HG02870 (cell line): ENCODE measurements around the gene FAM184B.

ENCODE experiments used
- ATAC-seq: cut with Tn5 transposase; IDR thresholded peaks from one replicate; pipeline ENCODE4 v1.9.1; 2021; ENCODE audit warnings: mild to moderate bottlenecking, moderate library complexity; ENCODE audit not compliant: unreplicated experiment

The FAM184B gene

GRCh38 chr4:17778431-17778830 is 3.0 kb downstream of the FAM184B start:
- ATAC-seq = no peak

DNA sequence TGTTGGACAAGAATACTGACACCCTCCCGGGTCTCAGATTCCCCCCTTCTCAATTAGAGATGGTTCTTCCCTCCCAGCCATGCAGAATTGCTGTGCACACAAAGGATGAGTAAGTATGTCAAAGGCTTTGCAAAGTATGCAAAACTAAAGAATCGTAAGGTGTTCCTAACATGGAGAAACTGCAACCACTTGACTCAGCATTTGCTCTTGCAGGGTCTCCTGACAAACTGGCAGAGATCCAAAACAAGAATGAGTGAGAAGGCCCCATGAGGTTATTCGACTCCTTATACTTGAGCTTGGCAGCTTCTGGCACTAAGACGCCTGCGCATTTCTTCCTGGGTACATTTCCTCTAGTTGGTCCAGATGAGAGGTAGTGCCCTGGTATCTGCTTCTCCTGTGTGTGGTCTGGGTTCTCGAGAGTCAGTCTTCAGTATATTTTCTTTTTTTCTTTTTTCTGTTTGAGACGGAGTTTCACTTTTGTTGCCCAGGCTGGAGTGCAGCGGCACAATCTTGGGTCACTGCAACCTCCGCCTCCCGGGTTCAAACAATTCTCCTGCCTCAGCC is 8.2 kb downstream of the FAM184B start:
- ATAC-seq = no peak

- no peak for ATAC-seq
These were observed 10.0 kb downstream of the FAM184B start for GRCh38 chr4:17771284-17771908.

- ATAC-seq = no peak
These were observed 10.6 kb downstream of the FAM184B start for GRCh38 chr4:17770845-17771244.

- no peak for ATAC-seq
These were observed 11.8 kb downstream of the FAM184B start for GRCh38 chr4:17769406-17770174.

- ATAC-seq = no peak
These were observed 14.5 kb downstream of the FAM184B start for GRCh38 chr4:17766826-17767458.

GRCh38 chr4:17765514-17766286 is 15.7 kb downstream of the FAM184B start:
- no peak for ATAC-seq

DNA sequence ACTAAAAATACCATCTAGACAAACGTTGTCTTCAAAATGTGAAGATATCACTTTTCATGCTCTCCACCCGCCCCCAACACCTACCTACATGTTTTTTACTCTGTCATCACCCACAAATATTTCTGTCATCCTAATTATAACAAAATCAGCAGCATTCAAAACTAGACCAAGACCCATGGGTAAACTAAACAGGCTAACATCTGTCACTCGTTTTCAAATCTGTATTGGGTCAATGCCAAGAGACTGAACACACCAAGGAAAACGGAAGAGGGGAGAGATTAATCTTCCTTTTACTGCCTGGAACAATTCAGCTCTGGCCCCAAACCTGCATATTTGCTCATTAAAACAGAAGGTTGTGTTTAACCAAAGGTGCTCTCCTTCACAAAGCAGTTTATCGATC is 17.5 kb downstream of the FAM184B start:
- no peak for ATAC-seq

- ATAC-seq = no peak
These were observed 18.0 kb downstream of the FAM184B start for GRCh38 chr4:17763416-17763815.

GRCh38 chr4:17762726-17763125 is 18.7 kb downstream of the FAM184B start:
- no peak for ATAC-seq

DNA sequence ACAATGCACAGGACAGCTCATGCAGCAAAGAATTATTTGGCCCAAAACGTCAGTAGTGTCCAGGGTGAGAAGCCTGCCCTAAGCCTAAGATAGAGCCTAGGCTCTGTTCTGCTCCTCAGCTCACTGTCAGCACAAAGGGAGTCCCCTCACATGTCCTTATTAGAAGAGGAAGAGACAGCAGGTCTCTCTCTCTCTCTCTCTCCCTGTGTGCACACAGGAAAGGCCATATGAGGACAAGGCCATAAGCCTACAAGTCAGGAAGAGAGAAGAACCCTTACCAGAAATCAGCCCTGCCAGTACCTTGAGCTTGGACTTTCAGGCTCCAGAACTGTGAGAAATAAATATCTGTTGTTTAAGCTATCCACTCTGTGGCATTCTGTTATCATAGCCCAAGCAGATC is 20.4 kb downstream of the FAM184B start:
- no peak for ATAC-seq

GRCh38 chr4:17760626-17761025 is 20.8 kb downstream of the FAM184B start:
- ATAC-seq = no peak

DNA sequence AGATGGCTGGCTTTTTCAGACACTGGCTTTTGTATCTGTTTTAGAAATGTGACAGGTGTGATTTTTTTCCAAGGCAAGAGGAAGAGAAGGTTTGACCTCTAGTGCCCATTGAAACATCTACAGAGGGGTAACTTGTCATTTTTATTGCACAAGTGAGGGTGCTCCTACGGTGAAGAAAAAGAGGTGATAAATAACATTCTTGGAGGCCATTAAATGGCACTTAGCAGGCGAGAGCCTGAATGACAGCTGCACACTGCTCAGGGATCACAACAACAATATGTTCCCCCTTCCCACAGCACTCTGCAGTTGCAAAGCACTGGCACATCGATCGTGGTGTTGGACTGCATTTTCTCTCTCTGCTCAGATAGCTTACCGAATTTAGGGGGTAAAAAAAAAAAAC is 22.9 kb downstream of the FAM184B start:
- ATAC-seq = no peak

GRCh38 chr4:17757621-17758020 is 23.8 kb downstream of the FAM184B start:
- ATAC-seq = no peak

DNA sequence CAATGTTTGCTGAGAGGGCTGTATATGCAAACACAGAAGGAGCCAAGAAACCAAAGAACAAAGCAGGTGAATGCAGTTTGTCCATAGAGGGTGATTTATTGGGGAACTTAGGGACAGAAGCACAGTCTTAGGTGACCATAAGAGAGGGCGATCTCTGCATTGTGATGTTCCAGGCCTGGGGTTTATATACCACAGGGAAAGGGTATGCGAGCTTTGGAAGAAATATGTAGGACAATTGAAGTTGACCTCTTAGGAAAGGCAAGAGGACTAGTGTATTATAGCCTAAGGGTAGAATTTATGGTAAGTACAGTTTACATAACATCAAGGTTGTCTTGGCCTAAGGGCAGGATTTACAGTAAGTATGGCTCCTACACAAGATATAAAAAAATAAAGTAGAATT is 27.8 kb downstream of the FAM184B start:
- no peak for ATAC-seq

DNA sequence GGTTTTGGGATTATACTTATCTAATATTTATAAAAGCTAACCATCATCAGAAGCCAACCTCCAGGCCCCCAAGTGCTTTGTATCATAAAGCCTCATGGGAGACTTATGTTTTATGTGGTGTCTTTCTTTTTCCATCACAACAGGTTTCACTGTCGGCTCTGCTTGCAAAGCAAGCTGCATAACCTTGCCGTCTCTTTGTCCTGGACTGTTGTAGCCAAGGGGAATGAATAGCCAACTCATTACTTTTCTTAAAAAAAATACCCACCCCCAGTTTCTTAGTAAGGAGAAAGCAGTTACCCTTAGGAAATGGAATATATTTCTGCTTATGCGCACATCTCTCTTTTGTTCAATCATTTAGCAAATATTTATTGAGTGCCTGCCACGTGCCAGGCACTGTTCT is 40.7 kb downstream of the FAM184B start:
- no peak for ATAC-seq

- no peak for ATAC-seq
These were observed 44.9 kb downstream of the FAM184B start for GRCh38 chr4:17736484-17736883.

- no peak for ATAC-seq
These were observed 54.5 kb downstream of the FAM184B start for GRCh38 chr4:17726911-17727310.

GRCh38 chr4:17723648-17724047 is 57.8 kb downstream of the FAM184B start:
- ATAC-seq = no peak

GRCh38 chr4:17722356-17722700 is 59.1 kb downstream of the FAM184B start:
- no peak for ATAC-seq
